HTERT RPE-1 (cell line): Measurements from ENCODE around the gene RFXAP.

Experiments
- in situ Hi-C: fragments of 300-500 bp; cut with MboI; formaldehyde crosslinking; loops from 4 replicates; pipeline ENCODE4 v1.14.3; 2020; ENCODE audit warnings: low sequenced_read_pairs

RFXAP gene

DNA sequence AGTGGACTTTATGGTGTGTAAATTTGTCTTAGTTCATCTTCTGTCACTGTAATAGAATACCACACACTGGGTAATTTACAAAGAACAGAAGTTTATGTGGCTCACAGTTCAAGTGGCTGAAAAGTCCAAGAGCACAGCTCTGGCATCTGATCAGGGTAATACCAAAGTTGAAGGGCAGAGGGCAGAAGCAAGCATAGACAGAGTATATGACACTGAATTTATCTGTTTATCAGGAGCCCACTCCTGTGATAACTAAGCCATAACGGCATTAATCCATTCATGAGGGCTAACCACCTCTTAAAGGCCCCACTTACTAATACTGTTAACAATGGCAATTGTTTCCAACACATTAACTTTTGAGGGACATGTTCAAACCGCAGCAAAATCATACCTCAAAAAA is 4.0 kb upstream of the RFXAP start:
- in situ Hi-C loops, result no loop called here

DNA sequence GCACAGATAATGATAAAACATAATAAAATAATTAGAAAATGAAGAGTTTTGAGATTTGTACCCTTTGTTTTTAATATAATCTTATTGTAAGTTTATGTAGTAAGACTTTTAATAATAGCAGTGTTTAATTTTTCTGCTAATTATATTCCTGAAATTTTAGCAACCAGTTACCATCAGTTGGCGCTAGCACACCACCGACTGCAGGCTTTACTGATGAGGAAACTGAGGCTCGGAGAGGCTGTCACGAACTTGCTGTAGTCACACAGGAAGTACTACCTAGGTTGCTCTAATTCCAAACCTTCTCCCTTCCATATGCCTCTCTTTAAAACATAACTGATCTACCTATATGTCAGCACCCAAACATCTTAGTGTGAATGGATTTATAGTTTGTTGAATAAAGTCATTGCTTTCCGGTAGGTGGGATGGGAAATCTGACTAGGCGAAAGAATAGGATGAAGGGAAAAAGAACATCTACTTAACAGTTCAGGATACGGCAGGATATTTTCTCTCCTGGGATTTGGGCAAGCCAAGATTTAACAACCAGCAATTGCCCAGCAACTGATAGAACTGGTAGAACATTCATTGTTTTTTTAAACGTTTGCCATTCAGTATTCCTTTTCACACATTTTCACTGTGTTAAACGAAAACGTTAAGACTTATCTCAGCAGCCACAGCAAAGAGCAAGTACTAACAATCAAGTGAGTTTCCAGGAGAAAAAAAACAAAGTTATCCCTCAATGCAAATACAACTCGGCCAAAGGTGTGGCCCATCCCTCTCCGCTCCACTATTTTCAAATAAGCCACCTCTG is 822 bp upstream of the RFXAP start:
- in situ Hi-C loops, result no loop called here

DNA sequence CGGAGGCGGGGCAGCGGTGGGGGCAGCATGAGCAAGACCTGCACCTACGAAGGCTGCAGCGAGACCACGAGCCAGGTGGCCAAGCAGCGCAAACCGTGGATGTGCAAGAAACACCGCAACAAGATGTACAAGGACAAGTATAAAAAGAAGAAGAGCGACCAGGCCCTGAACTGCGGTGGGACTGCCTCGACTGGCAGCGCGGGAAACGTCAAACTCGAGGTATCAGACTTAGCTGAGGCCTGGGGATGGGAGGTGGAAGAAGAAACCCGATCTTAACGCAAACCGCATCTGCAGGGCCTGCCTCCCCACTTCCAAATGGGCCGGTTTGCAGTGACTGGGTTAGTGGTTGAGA is 693 bp downstream of the RFXAP start:
- in situ Hi-C loops, result no loop called here

DNA sequence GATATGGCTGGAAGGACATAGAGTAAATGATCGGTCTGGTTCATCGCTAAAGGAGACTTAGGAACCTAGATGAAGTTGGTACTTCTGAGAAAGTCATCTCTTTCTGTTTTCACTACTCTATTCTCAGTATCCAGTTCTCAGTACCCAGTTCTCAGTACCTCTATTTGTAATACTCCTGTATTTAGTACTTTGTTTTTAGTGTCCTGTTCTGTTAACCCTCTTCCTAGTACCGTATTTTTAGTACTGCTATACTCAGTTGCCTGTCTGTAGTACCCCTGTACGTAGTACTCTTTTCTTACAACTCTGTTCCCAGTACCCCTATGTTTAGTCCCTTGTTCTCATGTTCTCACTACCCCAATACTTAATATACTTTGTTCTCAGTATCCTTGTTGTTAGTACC is 1.2 kb downstream of the RFXAP start:
- in situ Hi-C loops, result no loop called here

DNA sequence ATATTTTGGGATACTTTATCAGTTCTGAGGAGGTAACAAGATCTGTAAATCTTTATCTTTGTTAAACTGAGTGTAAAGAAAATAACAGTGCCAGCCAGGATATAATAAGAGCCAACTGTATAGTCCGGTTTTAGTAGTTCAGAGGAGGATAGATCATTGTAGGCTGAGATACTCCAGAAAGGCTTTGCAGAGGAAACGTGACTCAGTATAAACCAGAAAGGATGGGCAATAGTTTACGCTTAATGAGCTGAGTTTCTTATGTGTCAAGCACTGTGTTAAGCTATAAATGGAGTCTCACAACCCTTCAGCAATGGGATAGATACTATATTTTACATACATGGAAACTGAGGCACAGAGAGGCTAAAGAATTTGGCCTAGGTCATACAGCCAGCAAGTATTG is 3.8 kb downstream of the RFXAP start:
- in situ Hi-C loops, result no loop called here

DNA sequence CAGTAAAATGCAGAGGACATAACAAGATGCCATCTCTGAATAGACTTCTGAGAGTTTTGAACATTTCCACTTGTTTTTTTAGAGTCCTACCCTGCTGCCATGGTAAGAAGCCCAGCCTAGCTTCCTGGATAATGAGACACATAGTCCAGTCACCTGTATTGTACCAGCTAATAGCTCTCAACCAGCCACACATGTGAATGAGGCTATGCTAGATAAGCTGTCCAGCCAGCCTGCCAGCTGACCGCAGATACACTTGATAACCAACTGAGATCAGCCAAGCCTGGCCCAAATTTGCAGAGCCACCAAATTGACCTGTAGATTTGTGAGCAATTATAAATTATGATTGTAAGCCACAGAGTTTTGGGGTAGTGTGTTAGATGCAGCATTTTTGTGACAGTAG is 10.7 kb downstream of the RFXAP start:
- in situ Hi-C loops, result no loop called here

DNA sequence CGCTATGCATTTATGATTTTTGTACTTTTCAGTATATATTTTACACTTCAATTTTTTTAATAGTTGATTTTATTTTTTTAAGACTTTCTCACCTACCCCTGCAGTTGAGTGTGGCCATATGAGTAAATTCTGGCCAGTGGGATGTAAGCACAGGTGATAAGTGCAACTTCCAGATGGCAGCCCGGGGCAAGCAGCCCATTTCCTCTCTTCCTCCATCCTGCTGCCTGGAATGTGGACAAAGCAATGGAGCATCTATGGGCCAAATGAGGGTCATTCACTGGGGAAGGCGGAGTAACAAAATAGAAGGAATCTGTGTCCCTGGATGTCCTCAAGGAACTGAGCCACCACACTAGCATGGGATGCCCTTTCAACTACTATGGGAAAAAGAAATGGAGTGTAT is 12.3 kb downstream of the RFXAP start:
- in situ Hi-C loops, result no loop called here

DNA sequence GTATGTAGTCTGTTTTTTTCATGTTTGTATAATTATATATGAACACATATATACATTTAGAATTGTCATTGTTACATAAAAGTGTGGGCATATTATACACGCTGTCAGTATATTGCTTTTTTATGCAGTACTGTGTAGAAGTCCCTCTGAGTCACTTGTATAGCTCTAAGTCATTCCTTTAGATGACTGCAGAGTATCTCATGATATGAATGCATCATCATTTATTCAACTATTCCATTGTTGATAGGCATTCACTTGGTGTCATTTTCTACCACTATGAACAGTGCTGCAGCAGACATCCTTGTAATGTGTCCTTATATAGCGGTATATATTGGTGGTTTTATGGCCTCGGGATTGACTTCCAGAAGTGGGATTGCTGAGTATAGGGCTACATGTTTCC is 15.3 kb downstream of the RFXAP start:
- in situ Hi-C loops, result no loop called here

DNA sequence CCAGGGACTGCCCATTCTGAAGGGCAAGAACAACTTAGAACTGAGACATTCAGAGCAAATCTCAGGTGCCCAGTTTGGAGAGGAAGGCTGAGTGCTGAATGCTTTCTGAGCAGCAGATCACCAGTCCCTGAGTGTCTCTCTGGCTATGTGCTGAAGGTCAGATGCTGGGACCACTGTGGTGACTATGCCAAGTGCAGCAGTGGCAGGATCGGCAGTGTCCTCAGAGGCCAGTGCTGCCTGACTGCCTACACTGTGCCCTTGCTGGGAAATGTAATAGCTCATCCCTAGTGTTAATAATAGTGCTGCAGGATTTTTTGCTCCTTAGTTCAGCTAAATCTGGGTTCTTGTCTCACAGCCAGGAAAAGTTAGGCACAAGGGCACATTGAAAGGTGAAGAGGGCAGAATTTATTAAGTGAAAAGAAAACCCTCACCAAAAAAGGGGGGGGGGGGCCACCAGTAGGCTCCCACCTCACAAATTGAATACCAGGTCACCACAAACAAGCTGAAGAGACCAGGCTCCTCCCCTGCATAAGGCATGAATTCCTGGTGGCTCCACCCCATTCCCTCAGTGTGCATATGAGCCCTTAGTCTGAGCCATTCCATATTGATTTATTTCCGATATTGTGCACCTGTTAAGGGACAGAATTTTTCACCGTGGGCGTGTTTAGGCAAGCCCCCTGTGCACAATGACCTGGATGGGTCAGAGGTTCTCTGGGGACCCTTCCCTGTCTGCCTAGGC is 18.5 kb downstream of the RFXAP start:
- in situ Hi-C loops, result no loop called here

DNA sequence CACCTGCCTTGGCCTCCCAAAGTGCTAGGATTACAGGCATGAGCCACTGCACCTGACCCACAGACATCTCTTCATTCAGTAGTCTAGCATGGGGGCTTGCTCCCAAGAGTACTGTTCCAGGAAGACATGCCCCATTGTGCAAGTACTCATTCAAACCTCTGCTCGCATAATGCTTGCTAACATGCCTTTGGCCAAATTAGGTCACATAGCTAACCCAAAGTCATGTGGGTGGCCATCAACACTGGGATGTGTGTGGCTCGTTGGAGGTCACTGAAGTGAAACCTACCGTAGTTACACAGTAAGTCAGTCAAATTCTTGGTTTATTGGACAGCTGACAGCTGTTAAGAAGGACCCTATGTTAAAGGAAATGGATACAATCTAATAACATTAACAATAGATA is 20.3 kb downstream of the RFXAP start:
- in situ Hi-C loops, result no loop called here

DNA sequence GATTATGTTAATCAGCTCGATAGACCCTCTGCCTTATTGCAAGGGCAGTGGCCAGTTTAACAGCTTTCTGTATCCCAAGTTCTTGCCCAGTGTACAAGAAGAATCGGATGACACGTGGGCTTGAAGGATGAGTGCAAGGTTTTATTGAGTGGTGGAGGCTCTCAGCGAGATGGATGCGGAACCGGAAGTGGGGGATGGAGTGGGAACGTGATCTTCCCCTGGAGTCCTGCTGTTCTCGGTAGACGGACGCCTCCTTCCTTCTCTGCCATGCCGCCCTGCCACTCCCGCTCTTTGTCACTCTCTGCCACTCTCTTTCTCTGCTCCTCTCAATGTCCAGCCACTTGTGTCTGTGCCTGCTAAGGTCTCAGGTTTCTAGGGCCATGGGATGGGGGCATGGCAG is 21.0 kb downstream of the RFXAP start:
- in situ Hi-C loops, result no loop called here

DNA sequence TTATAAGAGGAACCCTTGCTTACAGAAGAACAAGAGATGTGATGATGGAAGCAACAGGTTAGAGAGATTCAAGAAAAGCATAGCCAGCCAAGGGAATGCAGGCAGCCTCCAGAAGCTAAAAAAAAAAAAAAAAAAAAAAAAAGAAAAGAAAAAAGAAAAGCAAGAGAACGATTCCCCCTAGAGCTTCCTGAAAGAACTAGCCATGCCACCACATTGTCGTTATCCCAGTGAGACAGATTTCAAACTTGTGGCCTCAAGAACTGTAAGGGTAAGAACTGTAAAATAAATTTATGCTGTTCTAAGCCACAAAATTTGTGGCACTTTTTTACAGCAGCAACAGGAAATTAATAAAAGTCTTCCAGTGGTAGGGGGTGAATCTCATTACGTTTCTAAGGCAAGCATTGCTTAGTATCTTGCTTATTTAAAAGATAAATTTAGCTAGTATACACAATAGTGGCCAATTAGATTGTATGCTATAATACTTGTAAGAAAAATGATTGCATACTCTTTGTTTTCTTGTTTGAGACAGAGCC is 21.8 kb downstream of the RFXAP start:
- in situ Hi-C loops, result no loop called here

DNA sequence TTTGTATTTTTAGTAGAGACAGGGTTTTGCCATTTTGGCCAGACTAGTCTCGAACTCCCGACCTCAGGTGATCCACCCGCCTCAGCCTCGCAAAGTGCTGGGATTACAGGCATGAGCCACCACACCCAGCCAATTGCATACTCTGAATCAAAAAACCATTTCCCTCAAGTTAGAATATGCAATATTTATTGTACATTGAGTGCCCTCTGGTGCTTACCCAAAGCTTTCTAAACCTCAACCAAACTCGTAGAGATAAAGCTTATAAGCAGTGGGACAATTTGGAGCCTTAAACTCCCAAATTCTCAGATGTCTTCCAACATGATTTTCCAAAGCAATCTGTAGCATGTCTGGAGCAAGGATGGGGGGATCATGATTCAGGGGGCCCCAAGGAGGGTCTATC is 22.4 kb downstream of the RFXAP start:
- in situ Hi-C loops, result no loop called here

DNA sequence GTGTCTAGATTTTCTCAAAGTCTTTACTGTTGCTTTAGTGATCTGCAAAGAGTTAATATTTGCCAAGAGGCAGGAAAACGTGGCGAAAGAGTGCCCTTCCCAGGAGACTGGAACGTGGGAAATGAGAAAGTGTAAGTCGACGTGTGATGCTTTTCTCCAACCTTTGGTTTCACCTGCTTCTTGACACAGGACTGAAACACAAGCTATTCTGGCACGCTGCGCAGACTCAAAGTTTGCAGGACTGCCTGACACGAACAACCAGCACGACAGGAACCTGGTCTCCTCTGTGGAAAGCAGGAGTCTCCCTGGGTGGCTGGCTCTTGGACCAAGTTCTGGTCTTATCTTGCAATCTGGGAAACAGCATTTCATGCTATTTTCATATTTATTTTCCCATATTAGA is 28.6 kb downstream of the RFXAP start:
- in situ Hi-C loops, result no loop called here

DNA sequence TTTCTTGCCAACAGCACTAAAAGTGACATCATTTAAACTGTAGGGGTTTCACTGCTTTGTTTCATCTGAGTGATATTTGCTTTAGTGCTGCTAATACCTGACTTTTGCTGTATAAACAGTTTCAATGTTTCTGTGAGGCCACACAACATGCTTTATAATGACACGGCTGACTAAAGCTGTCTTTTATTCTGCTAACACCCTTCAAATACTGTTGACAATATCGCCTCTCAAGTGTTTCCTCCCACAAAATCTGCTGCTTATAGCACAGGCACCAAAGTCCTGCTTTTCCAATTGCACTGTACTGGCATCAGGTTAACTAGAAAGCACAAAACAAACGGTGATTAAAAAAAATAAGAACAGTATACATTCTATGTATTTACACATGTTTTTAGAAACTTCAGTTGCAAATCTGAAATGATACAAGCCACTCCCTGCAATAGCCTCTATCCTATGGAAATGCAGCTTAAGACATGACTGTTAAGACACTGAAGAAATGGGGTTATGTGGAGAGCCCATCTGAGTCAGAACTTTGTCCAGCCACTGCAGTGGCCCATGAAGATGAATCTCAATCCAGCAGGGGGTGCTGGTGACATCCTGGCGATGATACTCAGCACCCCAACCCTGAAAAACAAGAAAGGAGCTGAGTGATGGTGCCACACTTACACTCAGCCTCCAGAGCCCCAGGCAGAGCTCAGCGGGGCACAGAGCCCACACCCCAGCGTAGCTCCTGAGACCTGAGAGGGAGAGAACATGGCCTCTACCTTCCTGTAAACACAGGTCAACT is 29.4 kb downstream of the RFXAP start:
- in situ Hi-C loops, result no loop called here

DNA sequence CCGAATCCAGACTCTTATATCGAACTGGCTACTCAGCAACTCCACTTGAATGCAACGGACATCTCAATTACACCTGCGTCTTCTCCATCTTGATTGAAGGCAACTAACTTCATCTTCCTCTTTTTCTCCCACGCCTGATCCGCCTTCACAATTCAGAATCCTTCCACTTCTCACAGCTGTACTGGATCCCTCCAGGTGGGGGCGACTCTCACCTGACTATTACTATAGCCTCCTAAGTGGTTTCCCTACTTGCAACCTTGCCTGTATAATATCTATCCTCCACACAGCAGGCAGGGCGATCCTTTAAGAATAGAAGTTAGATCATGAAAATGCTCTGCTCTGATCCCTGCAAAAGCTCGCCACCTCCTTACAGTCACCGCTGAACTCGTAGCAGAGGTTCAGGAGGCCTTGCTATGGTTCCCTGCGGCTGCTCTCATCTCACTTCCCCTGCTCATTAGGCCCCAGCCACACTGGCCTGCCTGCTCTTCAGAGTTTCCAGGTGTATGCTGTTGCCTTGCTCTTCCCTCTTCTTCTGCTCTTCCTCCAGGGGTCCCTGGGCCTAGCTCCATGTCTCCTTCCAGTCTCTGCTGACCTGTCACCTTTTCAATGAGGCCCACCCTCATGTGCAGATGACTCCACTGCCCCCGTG is 31.9 kb downstream of the RFXAP start:
- in situ Hi-C loops, result no loop called here

DNA sequence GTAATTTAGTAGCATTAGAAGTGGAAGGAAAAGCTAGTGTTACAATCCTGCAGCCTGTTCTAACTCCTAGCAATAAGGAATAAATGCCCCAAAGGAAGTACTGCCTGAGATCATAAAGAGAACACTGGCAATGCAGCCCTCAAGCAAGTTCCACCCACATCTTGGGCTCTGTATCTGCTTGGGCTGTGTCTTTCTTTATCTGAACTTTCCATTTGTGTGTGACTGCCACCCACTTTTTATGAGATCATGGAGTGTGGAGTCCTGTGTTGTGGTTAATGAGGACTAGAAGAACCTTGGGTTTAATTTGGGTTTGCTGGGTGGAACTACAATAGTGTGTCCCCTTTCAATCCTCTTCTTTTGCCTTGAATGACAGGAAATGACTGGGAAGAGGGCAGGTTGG is 38.2 kb downstream of the RFXAP start:
- in situ Hi-C loops, result no loop called here

DNA sequence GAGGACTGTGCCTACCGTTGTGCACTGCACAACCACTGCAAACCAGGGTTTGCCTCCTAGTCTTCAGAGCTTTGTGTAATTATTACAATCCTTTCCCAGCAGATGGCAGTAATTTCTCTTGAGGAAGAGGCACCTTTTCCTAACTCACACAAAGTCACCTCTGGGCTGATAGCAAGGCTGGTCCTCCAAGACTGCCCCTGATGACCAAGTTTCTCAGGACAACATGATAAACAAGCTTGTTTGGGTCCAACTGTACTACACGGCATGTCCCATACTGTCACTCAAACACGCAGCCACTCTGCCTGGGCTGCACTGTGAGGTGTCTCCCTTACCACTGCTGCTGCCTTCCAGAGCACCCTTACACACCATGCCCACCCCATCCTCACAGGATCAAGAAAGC is 39.3 kb downstream of the RFXAP start:
- in situ Hi-C loops, result no loop called here

DNA sequence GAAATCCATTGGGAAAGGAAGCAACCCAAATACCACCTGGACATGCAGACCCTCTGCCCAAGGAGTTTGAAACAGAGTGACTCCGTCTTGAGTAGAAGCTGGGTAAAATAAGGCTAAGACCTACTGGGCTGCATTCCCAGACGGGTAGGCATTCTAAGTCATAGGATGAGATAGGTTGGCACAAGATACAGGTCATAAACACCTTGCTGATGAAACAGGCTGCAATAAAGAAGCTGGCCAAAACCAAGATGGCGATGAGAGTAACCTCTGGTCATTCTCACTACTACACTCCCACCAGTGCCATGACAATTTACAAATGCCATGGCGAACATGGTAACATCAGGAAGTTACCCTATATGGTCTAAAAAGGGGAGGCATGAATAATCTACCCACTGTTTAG is 40.2 kb downstream of the RFXAP start:
- in situ Hi-C loops, result no loop called here

DNA sequence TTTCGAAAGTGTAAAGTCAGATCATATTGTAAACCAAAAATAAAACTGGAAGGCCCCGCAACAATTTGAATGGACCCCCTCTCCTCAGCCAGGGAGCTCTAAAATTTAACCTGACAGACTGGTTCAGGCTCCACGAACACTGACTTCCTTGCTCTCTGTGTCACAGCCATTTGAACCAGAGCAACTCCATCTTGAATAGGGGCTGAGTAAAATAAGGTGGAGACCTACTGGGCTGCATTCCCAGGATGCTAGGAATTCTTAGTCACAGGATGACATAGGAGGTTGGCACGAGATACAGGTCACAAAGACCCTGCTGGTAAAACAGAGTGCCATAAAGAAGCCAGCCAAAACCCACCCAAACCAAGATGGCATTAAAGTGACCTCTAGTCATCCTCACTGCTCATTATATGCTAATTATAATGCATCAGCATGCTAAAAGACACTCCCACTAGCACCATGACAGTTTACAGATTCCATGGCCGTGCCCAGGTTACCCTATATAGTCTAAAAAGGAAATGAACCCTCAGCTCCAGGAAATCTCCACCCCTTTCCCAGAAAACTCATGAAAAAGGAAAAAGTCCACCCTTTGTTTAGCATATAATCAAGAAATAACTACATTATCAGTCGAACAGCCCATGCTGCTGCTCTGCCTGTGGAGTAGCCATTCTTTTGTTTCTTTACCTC is 43.1 kb downstream of the RFXAP start:
- in situ Hi-C loops, result no loop called here

DNA sequence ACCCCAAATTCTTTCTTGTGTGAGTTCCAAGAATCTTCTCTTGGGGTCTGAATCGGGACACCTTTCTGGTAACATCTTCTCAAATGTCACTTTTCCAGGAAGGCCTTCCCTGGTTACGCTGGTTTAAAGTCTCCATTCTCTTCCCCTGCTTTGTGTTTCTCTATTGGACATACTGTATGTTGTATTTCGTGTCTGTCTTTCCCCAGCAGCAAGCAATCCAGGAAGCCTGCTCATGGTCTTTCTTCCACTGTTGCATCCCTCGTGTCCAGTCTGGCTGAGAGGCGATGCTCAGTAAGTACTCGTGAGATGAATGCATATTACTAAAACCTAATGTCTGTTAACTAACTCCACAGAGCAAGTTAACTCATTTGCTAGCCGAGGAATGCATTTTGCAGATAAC is 43.7 kb downstream of the RFXAP start:
- in situ Hi-C loops, result no loop called here
